HG03571 (cell line): Measurements from ENCODE around the gene ANKRD49.
"Not testable (repeated sequence)": the region's sequence is repeated elsewhere in the genome, so short reads cannot be mapped to it uniquely, and the experiment has no call there.

Experiments used
- ATAC-seq: cut with Tn5 transposase; IDR thresholded peaks from one replicate; pipeline ENCODE4 v1.9.1; 2021; ENCODE audit not compliant: unreplicated experiment

ANKRD49 gene

DNA sequence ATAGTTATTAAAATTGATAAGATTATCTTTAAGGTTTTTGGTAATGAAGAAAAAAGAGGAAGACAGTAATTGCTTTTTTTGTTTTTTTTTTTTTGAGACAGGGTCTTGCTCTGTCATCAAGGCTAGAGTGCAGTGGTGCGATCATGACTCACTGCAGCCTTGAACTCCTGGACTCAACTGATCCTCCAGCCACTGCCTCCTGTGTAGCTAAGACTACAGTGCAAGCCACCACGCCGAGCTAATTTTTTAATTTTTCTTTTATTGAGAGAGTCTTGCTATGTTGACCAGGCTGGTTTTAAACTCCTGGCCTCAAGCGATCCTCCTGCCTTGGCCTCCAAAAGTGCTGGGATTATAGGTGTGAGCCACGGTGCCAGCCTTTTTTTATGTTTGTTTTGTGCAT is 12.7 kb downstream of the ANKRD49 start:
- not testable (repeated sequence) for ATAC-seq

GRCh38 chr11:94507485-94507884 is 13.7 kb downstream of the ANKRD49 start:
- ATAC-seq, result no peak

DNA sequence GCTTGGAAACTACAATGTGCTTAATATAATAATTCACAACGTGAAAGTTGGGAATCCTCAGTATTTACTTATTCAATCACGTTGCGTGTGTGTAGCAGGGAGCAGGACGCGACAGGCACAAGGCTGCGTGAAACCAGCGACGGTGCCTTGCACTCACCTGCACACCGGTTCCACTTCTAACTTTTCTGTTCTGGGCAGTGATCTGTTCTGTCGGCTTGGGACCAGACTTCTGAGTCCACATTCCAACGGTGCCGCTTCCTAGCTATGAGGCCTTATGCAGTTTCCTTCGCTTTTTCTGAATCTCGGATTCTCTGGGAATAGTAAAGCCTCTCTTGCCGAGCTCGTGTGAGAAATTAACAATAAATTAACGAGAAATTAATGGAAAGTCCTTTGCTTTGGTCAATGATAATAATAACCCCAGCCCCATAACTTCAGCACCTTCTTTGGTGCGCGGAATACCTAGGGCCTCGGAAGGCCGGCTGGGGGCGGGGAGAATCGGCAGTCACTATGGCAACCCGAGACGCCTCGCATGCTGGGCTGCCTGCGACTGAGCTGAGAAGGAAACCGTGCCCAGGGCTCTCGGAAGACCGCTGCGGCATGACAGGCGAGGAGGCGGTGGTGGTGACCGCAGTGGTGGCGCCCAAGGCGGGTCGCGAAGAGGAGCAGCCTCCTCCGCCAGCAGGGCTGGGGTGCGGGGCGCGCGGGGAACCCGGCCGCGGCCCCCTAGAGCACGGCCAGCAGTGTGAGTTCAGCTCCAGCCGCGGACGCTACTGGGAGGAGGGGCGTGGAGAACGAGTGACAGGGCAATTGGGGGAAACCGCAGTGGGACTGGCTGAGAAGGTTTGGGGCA is 18.4 kb downstream of the ANKRD49 start, which contains the start of gene C11orf97:
TSS of gene C11orf97 (plus strand) at position 530 of the 850 bp plus-strand sequence. CDS start at position 598, 68 bp downstream.
- ATAC-seq, result peak; percentile 77

DNA sequence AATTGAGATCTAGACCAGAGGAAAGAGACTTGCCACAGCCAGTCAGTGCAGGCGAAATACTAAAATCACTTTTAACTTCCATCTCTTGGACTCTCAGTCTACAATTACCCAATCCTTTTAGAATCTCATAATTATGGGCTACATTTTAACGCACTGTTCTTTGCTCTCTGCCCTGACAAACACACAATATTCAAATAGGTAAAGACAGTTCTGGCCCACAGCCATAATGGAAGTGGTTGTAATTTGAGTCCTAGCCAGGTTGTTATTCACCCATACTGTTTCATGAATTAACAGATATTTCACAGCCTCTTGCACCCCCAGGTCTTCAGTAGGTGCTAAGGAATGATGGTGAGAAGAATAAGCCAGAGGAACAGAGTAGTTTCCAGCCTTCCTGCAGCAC is 19.3 kb downstream of the ANKRD49 start:
- peak; percentile 51 for ATAC-seq

DNA sequence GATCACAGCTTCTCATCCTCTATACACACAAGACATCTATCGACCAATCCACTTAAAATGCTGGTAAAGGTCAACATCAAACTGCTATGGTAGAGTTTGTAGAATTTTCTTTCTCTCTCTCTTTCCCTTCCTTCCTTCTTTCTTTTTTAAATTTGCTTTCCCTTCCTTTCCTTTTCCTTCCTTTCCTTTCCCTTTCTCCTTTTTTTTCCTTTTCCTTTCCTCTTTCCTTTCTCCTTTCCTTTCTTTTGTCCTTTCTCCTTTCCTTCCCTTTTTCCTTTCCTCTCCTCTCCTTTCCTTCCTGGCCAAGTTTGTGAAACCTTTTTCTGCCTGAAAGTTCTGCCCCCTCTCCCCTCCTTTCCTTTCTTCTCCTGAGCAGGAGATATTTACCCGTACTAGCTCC is 21.6 kb downstream of the ANKRD49 start:
- ATAC-seq, result no peak

- ATAC-seq, result no peak
These were observed 22.9 kb downstream of the ANKRD49 start for GRCh38 chr11:94516725-94517124.

DNA sequence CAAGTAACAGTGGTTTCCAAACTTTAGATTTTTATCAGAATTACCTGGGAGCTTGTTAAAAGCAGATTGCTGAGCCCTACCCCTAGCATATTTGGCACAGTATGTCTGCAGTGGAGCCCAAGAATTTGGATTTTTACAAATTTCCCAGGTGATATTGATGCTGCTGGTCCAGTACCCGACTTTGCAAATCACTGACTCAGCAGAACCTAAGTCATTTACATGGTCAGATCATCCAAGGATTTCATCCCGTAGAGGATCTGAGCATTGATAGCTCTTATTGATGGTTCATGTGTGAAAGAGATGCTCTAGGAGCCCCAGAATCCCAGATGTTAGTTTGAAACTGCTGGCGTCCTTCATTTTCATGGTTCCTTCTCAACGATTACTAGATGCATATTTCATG is 24.5 kb downstream of the ANKRD49 start:
- ATAC-seq, result no peak

DNA sequence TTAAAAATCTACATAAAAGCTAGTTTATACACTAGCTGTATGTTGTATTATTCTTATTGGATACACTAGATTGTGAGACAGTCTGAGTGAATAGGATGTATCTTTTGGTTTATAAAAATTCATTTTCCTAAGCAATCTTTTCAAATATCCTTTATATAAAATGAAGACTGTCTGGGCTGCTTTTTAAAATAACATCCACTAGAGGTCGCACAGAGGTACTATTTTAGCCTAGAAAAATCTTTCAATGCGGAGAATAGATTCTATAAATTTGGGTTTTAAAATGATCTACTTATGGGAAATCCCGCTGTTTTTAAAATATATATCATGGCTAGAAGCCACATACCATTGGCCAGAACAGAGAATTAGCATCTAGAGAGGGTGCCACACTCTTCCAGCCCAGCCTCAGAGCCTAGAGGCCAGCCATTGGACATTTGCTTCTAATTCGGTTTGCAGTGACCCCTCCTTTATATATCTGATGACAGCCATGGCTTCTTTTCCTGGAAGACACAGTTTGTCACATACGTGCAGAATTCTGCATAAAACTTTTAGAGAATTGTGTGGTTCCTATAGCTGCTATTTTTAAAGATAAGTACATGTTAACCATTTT is 25.8 kb downstream of the ANKRD49 start:
- peak; percentile 45 for ATAC-seq

- no peak for ATAC-seq
These were observed 27.9 kb downstream of the ANKRD49 start for GRCh38 chr11:94521684-94522083.

DNA sequence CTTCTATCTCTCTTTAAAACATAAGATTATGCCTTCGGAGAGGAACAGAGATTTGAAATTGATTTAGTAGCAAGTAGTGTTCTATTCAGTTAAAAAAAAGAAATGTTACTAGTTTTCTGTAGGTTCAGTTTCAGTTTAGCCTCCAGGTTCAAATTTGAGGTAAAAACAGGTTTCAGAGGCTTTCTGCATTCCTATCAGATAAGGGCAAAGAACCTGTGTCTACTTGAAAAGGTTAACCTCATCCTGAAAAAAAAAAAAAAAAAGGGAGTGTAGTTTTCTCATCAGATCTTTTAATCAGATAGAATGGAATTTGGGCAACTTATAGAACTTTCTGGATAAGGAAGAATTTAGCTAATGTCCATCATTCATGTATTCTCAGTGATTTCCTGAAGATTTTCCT is 30.6 kb downstream of the ANKRD49 start:
- ATAC-seq, result no peak

DNA sequence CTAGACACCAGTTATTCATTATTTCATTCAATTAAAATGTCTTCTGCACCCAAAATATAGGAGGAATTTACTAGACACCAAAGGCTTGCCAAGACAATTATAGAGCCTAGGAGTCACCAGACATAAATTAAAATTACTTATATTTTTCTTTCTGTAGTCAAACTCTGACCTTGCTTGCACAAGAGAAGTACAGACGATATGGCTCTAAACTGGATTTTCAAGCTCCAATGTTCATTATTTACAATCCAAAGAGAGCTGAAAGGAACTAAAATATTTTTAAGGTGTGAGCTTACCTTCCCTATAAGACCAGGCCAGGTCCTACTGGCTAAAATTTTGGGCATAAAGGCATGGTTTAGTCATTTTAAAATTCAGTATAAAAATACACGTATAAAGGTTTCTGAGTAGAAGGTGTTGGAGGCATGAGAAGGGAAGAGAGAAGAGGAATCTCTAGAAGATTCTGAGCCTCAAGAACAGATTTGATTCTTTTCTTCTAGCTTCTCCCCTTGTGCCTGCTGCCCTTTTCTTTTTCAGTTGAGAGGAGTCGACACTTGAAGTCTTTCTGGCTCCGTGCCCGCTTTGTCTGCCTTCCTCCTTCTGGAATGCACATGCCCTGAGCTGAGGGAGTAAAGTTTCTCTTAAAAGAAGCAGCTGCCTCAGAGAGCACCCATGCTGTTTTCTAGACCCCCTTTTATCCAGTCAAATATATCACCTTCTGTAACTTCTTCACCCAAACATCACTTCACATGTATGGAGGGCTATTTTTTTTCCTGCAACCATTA is 32.0 kb downstream of the ANKRD49 start:
- no peak for ATAC-seq

- no peak for ATAC-seq
These were observed 33.1 kb downstream of the ANKRD49 start for GRCh38 chr11:94526645-94527438.

DNA sequence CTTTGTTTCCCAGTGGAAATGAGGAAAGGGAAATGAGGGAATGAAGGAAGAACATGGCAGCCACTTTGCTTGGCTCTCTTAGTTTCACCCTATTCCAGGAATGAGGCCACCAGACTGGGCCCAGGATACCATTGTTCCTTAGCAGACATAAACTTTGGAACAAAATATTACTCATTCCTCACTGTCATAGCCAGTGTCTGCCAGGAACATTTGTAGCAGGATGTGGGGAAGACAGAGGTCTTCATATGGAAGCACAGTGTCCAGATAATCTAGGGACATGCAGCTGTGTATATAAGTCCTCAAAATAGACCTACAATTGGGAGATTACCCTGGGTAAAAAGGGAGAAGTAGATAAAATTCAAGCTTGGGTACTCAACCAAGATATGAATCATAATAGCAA is 34.8 kb downstream of the ANKRD49 start:
- no peak for ATAC-seq

DNA sequence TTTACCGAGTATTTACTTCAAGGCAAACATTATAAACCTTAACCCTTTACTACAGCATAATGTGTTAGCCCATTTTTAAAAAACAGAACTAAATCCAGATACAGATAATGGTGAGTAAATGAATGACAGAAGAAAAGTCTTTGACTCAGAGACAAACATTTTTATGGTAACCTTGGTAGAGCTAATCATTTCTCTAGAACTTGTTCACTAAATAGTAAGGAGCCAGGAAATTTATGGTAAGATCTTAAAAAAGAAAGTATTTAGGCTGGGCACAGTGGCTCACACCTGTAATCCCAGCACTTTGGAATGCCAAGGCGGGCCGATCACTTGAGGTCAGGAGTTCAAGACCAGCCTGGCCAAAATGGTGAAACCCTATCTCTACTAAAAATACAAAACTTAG is 38.4 kb downstream of the ANKRD49 start:
- ATAC-seq, result no peak

- no peak for ATAC-seq
These were observed 39.4 kb downstream of the ANKRD49 start for GRCh38 chr11:94533206-94533605.

GRCh38 chr11:94533696-94534630 is 40.2 kb downstream of the ANKRD49 start:
- no peak for ATAC-seq

- ATAC-seq, result no peak
These were observed 42.6 kb downstream of the ANKRD49 start for GRCh38 chr11:94536386-94536785.

- ATAC-seq, result no peak
These were observed 43.3 kb downstream of the ANKRD49 start for GRCh38 chr11:94537031-94537600.

GRCh38 chr11:94539420-94539819 is 45.6 kb downstream of the ANKRD49 start:
- ATAC-seq, result no peak
